ENCODE results near the gene SIGLEC12. TPM values are rescaled to one million over a fixed set of nuclear protein-coding genes. Genes with fewer than 3 reads are reported as not detected.

Gene SIGLEC12
- polyA plus RNA-seq, 1 donor (not counting 4 experiments of a cell fraction or from before 2014, with no cell fraction given) = not detected

DNA sequence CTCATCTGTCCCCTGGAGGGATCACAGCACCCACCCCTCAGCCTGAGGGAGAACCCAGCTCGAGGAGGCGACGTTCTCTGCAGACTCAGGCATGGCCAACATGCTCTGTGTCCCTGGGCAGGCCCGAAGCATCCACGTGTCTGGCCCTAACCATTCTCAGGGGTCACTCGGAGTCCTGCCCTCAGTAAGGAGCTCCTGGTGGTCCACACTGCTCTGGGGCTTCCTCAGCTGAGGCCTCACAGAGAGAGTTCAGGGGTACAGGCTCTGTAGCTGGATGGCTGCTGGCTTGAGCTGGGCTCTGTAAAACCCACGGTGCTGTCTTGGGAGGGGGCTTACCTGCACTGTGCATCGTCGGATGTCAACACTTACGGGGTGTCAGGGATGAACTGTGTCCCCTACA is 38.9 kb downstream of the SIGLEC12 start:
- FAIRE-seq = no peak
- dilution Hi-C loops (cut with MboI; ENCODE audit: extremely low pct_ligation_motif_present, low sequenced_read_pairs) = no loop called here
- TF ChIP-seq, protein P1, sequence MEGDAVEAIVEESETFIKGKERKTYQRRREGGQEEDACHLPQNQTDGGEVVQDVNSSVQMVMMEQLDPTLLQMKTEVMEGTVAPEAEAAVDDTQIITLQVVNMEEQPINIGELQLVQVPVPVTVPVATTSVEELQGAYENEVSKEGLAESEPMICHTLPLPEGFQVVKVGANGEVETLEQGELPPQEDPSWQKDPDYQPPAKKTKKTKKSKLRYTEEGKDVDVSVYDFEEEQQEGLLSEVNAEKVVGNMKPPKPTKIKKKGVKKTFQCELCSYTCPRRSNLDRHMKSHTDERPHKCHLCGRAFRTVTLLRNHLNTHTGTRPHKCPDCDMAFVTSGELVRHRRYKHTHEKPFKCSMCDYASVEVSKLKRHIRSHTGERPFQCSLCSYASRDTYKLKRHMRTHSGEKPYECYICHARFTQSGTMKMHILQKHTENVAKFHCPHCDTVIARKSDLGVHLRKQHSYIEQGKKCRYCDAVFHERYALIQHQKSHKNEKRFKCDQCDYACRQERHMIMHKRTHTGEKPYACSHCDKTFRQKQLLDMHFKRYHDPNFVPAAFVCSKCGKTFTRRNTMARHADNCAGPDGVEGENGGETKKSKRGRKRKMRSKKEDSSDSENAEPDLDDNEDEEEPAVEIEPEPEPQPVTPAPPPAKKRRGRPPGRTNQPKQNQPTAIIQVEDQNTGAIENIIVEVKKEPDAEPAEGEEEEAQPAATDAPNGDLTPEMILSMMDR (optimal IDR thresholded peaks at IDR 0.05 in 1 of 3, IDR thresholded peaks at IDR 0.05 in 1 of 3, conservative IDR thresholded peaks at IDR 0.05 in 1 of 3; ENCODE audit: extremely low read depth in 1 of 3, insufficient read depth in 2 of 3, low read length in 3 of 3) = no peak
- no peak for TF ChIP-seq EZH2 (IDR thresholded peaks at IDR 0.05; ENCODE audit: low read length)

DNA sequence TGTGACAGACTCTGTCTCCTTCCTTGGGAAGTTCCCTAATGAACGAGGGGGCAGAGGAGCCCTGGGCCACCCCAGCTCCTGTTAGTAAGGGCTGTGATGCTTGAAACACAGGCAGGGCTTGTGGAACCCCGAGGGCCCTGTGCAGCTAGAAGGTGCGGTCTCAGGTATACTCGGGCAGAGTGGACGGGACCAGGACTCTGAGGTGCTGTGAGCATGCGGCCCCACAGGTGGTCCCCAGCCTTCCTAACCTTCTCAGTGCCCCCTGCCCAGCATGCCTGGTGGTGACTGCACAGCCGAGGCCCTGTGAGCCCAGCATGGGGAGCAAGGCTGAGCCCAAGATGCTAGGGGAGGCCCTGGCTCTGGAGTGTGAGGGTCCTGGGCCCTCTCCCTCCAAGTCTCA is 39.3 kb downstream of the SIGLEC12 start:
- Histone ChIP-seq H3K9me1 (ENCODE audit: control insufficient read depth, extremely low read depth, insufficient read depth, low read length) (no peaks in the 10 kb centered on the region), H3K27ac (ENCODE audit: control insufficient read depth, insufficient read depth, low read length) (no peak overlapping the region), H3K27me3 (ENCODE audit: control insufficient read depth, extremely low read depth, insufficient read depth, low read length) (no peaks in the 10 kb centered on the region), H3K9ac (ENCODE audit: control insufficient read depth, extremely low read depth, insufficient read depth, low read length) (no peak overlapping the region), H3K79me2 (ENCODE audit: control insufficient read depth, insufficient read depth, low read length) (no peaks in the 10 kb centered on the region), H3K36me3 (ENCODE audit: control insufficient read depth in 2 of 2, extremely low read depth in 1 of 2, insufficient read depth in 2 of 2, low read length in 2 of 2) (no peaks in the 10 kb centered on the region), H3K4me3 (ENCODE audit: control insufficient read depth in 2 of 3, extremely low read depth in 1 of 3, insufficient read depth in 2 of 3, low read depth in 1 of 3, low read length in 3 of 3) (no peak overlapping the region), H2AFZ (ENCODE audit: control insufficient read depth, low read length) (no peak overlapping the region), H3K9me3 (ENCODE audit: control insufficient read depth, low read depth, low read length) (no peaks in the 10 kb centered on the region), H4K20me1 (ENCODE audit: control insufficient read depth, extremely low read depth, insufficient read depth, low read length) (no peaks in the 10 kb centered on the region), H3K4me2 (ENCODE audit: control insufficient read depth, extremely low read depth, insufficient read depth, low read depth, low read length) (no peak overlapping the region), H3K4me1 (ENCODE audit: control insufficient read depth, extremely low read depth, insufficient read depth, low read length) (no peaks in the 10 kb centered on the region)
- FAIRE-seq = no peak
- dilution Hi-C loops (cut with MboI; ENCODE audit: extremely low pct_ligation_motif_present, low sequenced_read_pairs) = no loop called here
- DNase-seq (ENCODE audit: low read depth, low spot score) = no peak
- TF ChIP-seq, protein P1 (optimal IDR thresholded peaks at IDR 0.05 in 1 of 3, IDR thresholded peaks at IDR 0.05 in 1 of 3, conservative IDR thresholded peaks at IDR 0.05 in 1 of 3; ENCODE audit: extremely low read depth in 1 of 3, insufficient read depth in 2 of 3, low read length in 3 of 3) = no peak
- TF ChIP-seq EZH2 (IDR thresholded peaks at IDR 0.05; ENCODE audit: low read length) = no peak

More for the DNA sequence above, 38.9 kb downstream of the SIGLEC12 start:
- H3K9me1 ChIP-seq (ENCODE audit: control insufficient read depth, extremely low read depth, insufficient read depth, low read length) = no peaks in the 10 kb centered on the region
- no peaks in the 10 kb centered on the region for H4K20me1 ChIP-seq (ENCODE audit: control insufficient read depth, extremely low read depth, insufficient read depth, low read length)
- H3K27me3 ChIP-seq (ENCODE audit: control insufficient read depth, extremely low read depth, insufficient read depth, low read length) = no peaks in the 10 kb centered on the region
- DNase-seq (ENCODE audit: low read depth, low spot score) = no peak
- H3K36me3 ChIP-seq (ENCODE audit: control insufficient read depth in 2 of 2, extremely low read depth in 1 of 2, insufficient read depth in 2 of 2, low read length in 2 of 2) = no peaks in the 10 kb centered on the region
- H3K9ac ChIP-seq (ENCODE audit: control insufficient read depth, extremely low read depth, insufficient read depth, low read length) = no peak overlapping the region
- H3K4me3 ChIP-seq (ENCODE audit: control insufficient read depth in 2 of 3, extremely low read depth in 1 of 3, insufficient read depth in 2 of 3, low read depth in 1 of 3, low read length in 3 of 3) = no peak overlapping the region
- no peak overlapping the region for H2AFZ ChIP-seq (ENCODE audit: control insufficient read depth, low read length)
- no peaks in the 10 kb centered on the region for H3K9me3 ChIP-seq (ENCODE audit: control insufficient read depth, low read depth, low read length)
- H3K79me2 ChIP-seq (ENCODE audit: control insufficient read depth, insufficient read depth, low read length) = no peaks in the 10 kb centered on the region
- no peak overlapping the region for H3K4me2 ChIP-seq (ENCODE audit: control insufficient read depth, extremely low read depth, insufficient read depth, low read depth, low read length)
- H3K27ac ChIP-seq (ENCODE audit: control insufficient read depth, insufficient read depth, low read length) = no peak overlapping the region
- H3K4me1 ChIP-seq (ENCODE audit: control insufficient read depth, extremely low read depth, insufficient read depth, low read length) = no peaks in the 10 kb centered on the region

All from keratinocyte (primary cell).